Nephron (organoid): ENCODE data around the gene CNTNAP5.

ENCODE experiments used
- H3K27ac Mint-ChIP-seq, 3 experiments: 2 replicates each; pipeline ENCODE4 v1.8.0; 2020; ENCODE audit warnings: mixed read lengths in 3 of 3, mild to moderate bottlenecking in 2 of 3, moderate library complexity in 1 of 3
- H3K27me3 Mint-ChIP-seq: 2 replicates; pipeline ENCODE4 v1.8.0; 2021; ENCODE audit warnings: low read depth, mild to moderate bottlenecking, moderate library complexity, mixed read lengths
- H3K36me3 Mint-ChIP-seq: 2 replicates; pipeline ENCODE4 v1.8.0; 2020; ENCODE audit warnings: low read depth, mixed read lengths
- H3K4me1 Mint-ChIP-seq: 2 replicates; pipeline ENCODE4 v1.8.0; 2020; ENCODE audit warnings: mixed read lengths
- H3K4me3 Mint-ChIP-seq, 3 experiments: 2 replicates each; pipeline ENCODE4 v1.8.0; 2020; ENCODE audit warnings: mild to moderate bottlenecking in 3 of 3, mixed read lengths in 3 of 3, moderate library complexity in 2 of 3
- H3K9me3 Mint-ChIP-seq: 2 replicates; pipeline ENCODE4 v1.8.0; 2020; ENCODE audit warnings: mixed read lengths
- CTCF ChIP-seq, 3 experiments: fragments of 200-600 bp; sonication (generic); IDR thresholded peaks; one replicate each; pipeline ENCODE4 v1.5.0; 2021; ENCODE audit warnings: antibody characterized with exemption in 3 of 3; ENCODE audit not compliant: unreplicated experiment in 3 of 3

CNTNAP5 gene

GRCh38 chr2:124534028-124534427, 508.9 kb downstream of the CNTNAP5 start:
- H3K27me3 Mint-ChIP-seq = no peaks in the 10 kb centered on the region
- H3K9me3 Mint-ChIP-seq = no peaks in the 10 kb centered on the region
- no peak overlapping the region for H3K4me3 Mint-ChIP-seq
- H3K27ac Mint-ChIP-seq = peak overlapping the region in 2 of 3 experiments; percentile 2 to 3
- TF ChIP-seq CTCF (IDR thresholded peaks at IDR 0.05; ENCODE audit: unreplicated experiment in 3 of 3) = no peak
- peaks cover 17% of the 10 kb centered on the region for H3K4me1 Mint-ChIP-seq
- no peaks in the 10 kb centered on the region for H3K36me3 Mint-ChIP-seq

GRCh38 chr2:124535816-124536215, 510.7 kb downstream of the CNTNAP5 start:
- Mint-ChIP-seq H3K27ac (no peak overlapping the region), H3K4me1 (peaks cover 17% of the 10 kb centered on the region), H3K9me3 (no peaks in the 10 kb centered on the region), H3K4me3 (no peak overlapping the region), H3K27me3 (no peaks in the 10 kb centered on the region), H3K36me3 (no peaks in the 10 kb centered on the region)
- TF ChIP-seq CTCF (IDR thresholded peaks at IDR 0.05; ENCODE audit: unreplicated experiment in 3 of 3) = no peak

- H3K36me3 Mint-ChIP-seq = no peaks in the 10 kb centered on the region
- no peaks in the 10 kb centered on the region for H3K9me3 Mint-ChIP-seq
- H3K27ac Mint-ChIP-seq = no peak overlapping the region
- no peak for TF ChIP-seq CTCF (IDR thresholded peaks at IDR 0.05; ENCODE audit: unreplicated experiment in 3 of 3)
- H3K4me1 Mint-ChIP-seq = peaks cover 17% of the 10 kb centered on the region
- H3K27me3 Mint-ChIP-seq = no peaks in the 10 kb centered on the region
- no peak overlapping the region for H3K4me3 Mint-ChIP-seq
Measured at GRCh38 chr2:124536591-124536990, 511.5 kb downstream of the CNTNAP5 start.

GRCh38 chr2:124538549-124538948, 513.5 kb downstream of the CNTNAP5 start:
- Mint-ChIP-seq H3K4me1 (peaks cover 25% of the 10 kb centered on the region), H3K9me3 (no peaks in the 10 kb centered on the region), H3K27me3 (no peaks in the 10 kb centered on the region), H3K27ac (no peak overlapping the region), H3K36me3 (no peaks in the 10 kb centered on the region), H3K4me3 (no peak overlapping the region)
- TF ChIP-seq CTCF (IDR thresholded peaks at IDR 0.05; ENCODE audit: unreplicated experiment in 3 of 3) = no peak

GRCh38 chr2:124540805-124541204, 515.7 kb downstream of the CNTNAP5 start:
- H3K27me3 Mint-ChIP-seq = no peaks in the 10 kb centered on the region
- no peak overlapping the region for H3K27ac Mint-ChIP-seq
- H3K4me1 Mint-ChIP-seq = peaks cover 17% of the 10 kb centered on the region
- no peaks in the 10 kb centered on the region for H3K36me3 Mint-ChIP-seq
- H3K4me3 Mint-ChIP-seq = no peak overlapping the region
- no peak for TF ChIP-seq CTCF (IDR thresholded peaks at IDR 0.05; ENCODE audit: unreplicated experiment in 3 of 3)
- H3K9me3 Mint-ChIP-seq = no peaks in the 10 kb centered on the region

GRCh38 chr2:124542932-124543640, 518.0 kb downstream of the CNTNAP5 start:
- Mint-ChIP-seq H3K9me3 (no peaks in the 10 kb centered on the region), H3K27me3 (peaks cover 5% of the 10 kb centered on the region), H3K36me3 (no peaks in the 10 kb centered on the region), H3K27ac (no peak overlapping the region), H3K4me3 (no peak overlapping the region), H3K4me1 (peaks cover 17% of the 10 kb centered on the region)
- no peak for TF ChIP-seq CTCF (IDR thresholded peaks at IDR 0.05; ENCODE audit: unreplicated experiment in 3 of 3)
